ENCODE data around the gene OR51D1. TPM values are rescaled to one million over a fixed set of nuclear protein-coding genes. Genes with fewer than 3 reads are reported as not detected.

Gene OR51D1
- total and polyA plus RNA-seq, 9 of the 15 experiments (the other 6 are each of a cell fraction or from before 2014, with no cell fraction given) = not detected

GRCh38 chr11:4605057-4605456 lies 32.2 kb upstream of the OR51D1 start:
- FAIRE-seq (no peak), ATAC-seq (no peak), DNase-seq (ENCODE audit: extremely low read depth in 1 of 4, low spot score in 3 of 4) (no peak)
- in situ Hi-C loops (cut with MboI) (no loop called here), intact Hi-C loops (cut with micrococcal nuclease) (no loop called here)
- H3K9me3 ChIP-seq (replicated peaks; ENCODE audit: control insufficient read depth, insufficient read depth, low read depth, low read length) = no peaks in the 10 kb centered on the region
- peaks cover 9 to 14% of the 10 kb centered on the region in 2 experiments; a peak in 3 of 5 replicates for H3K4me1 ChIP-seq (replicated peaks in 1 of 2; ENCODE audit: control insufficient read depth in 2 of 2, insufficient read depth in 2 of 2, low read length in 2 of 2)
- no peak overlapping the region for H3K27ac ChIP-seq (ENCODE audit: extremely low read depth, low read depth, low read length)
- H3K4me2 ChIP-seq (ENCODE audit: insufficient read depth, low read length) = no peak overlapping the region
- CTCF ChIA-PET (ENCODE audit: low intra/inter-chr PET ratio) = no interaction called here
- no peaks in the 10 kb centered on the region for H3K9me1 ChIP-seq (ENCODE audit: control insufficient read depth, insufficient read depth, low read length)
- 95% methylated on average over 4 of the region's 4 CpGs for WGBS (ENCODE audit: insufficient coverage, low coverage, missing lambda C conversion rate)
- H3K36me3 ChIP-seq (ENCODE audit: control insufficient read depth, insufficient read depth, low read length) = peaks cover 21% of the 10 kb centered on the region; the same call in 2 of the 3 replicates
- no peak overlapping the region for H3K4me3 ChIP-seq
- TF ChIP-seq NFIC (IDR thresholded peaks at IDR 0.05) (peak; percentile 79), EHMT2 (IDR thresholded peaks at IDR 0.05) (no peak), TAF15 (IDR thresholded peaks at IDR 0.05; ENCODE audit: low read depth, low read length) (no peak), VEZF1 (CRISPR knock-in tag; IDR thresholded peaks at IDR 0.05) (no peak)
- H4K20me1 ChIP-seq (replicated peaks; ENCODE audit: control insufficient read depth, insufficient read depth, low read length) = no peaks in the 10 kb centered on the region
- H3K9ac ChIP-seq (ENCODE audit: insufficient read depth in 1 of 2, low read depth in 2 of 2, low read length in 2 of 2) = no peak overlapping the region
- H3K27me3 ChIP-seq (ENCODE audit: control insufficient read depth in 2 of 2, insufficient read depth in 2 of 2, low read length in 2 of 2) = no peaks in the 10 kb centered on the region
- POLR2A ChIA-PET = interaction anchor here (1.0 kb wide), 1 partner anchor 9 kb away, joined by 3 read pairs; no protein-coding TSS in a partner anchor
- H3K79me2 ChIP-seq (ENCODE audit: control insufficient read depth, insufficient read depth, low read length) = peaks cover 11% of the 10 kb centered on the region; the same call in 2 of the 3 replicates
- H2AFZ ChIP-seq (ENCODE audit: low read depth, low read length) = no peak overlapping the region
- BruUV-seq (replicated peaks) = no TSS peak

All from K562 (cell line).